HG03432 (cell line): Measurements from ENCODE around the gene FAT2.

ENCODE experiments used
- ATAC-seq: cut with Tn5 transposase; IDR thresholded peaks from one replicate; pipeline ENCODE4 v1.9.1; 2021; ENCODE audit warnings: mild to moderate bottlenecking, moderate library complexity; ENCODE audit not compliant: unreplicated experiment

Gene FAT2

GRCh38 chr5:151557951-151558350 is 33.2 kb downstream of the FAT2 start:
- ATAC-seq, result no peak

- no peak for ATAC-seq
Observed at GRCh38 chr5:151557466-151557865, 33.7 kb downstream of the FAT2 start.

GRCh38 chr5:151556806-151557205 is 34.3 kb downstream of the FAT2 start:
- ATAC-seq, result peak; percentile 48

- ATAC-seq, result no peak
Observed at GRCh38 chr5:151555760-151556576, 35.2 kb downstream of the FAT2 start.

GRCh38 chr5:151553695-151554094 is 37.4 kb downstream of the FAT2 start:
- ATAC-seq, result no peak

GRCh38 chr5:151553130-151553670 is 37.9 kb downstream of the FAT2 start:
- ATAC-seq, result no peak

- ATAC-seq, result no peak
Observed at GRCh38 chr5:151551985-151552384, 39.1 kb downstream of the FAT2 start.

GRCh38 chr5:151550146-151550545 is 41.0 kb downstream of the FAT2 start:
- no peak for ATAC-seq

GRCh38 chr5:151549713-151550112 is 41.4 kb downstream of the FAT2 start:
- ATAC-seq, result no peak

GRCh38 chr5:151547364-151547763 is 43.8 kb downstream of the FAT2 start:
- no peak for ATAC-seq

GRCh38 chr5:151541571-151541970 is 49.6 kb downstream of the FAT2 start:
- no peak for ATAC-seq
